ENCODE data around the gene TRIO.

- TF ChIP-seq CTCF (IDR thresholded peaks at IDR 0.05; ENCODE audit: poor library complexity) (no peak), EZH2 (IDR thresholded peaks at IDR 0.05; ENCODE audit: borderline replicate concordance) (no peak)
Measured at GRCh38 chr5:14356305-14356704, 213.2 kb downstream of the TRIO start.
